Fibroblast of skin of right quadriceps (primary cell): ENCODE measurements around the gene NECTIN1.
"Not testable (repeated sequence)": the region's sequence is repeated elsewhere in the genome, so short reads cannot be mapped to it uniquely, and the experiment has no call there.

ENCODE experiments used
- DNase-seq: peaks from one replicate; pipeline ENCODE4 v3.0.0-alpha.2; 2013

Gene NECTIN1

GRCh38 chr11:119614222-119615002, 114.6 kb downstream of the NECTIN1 start:
- DNase-seq = no peak

GRCh38 chr11:119612814-119613213, 116.2 kb downstream of the NECTIN1 start:
- no peak for DNase-seq

GRCh38 chr11:119610836-119611426, 118.1 kb downstream of the NECTIN1 start:
- no peak for DNase-seq

GRCh38 chr11:119608781-119609180, 120.2 kb downstream of the NECTIN1 start:
- DNase-seq = no peak

DNA sequence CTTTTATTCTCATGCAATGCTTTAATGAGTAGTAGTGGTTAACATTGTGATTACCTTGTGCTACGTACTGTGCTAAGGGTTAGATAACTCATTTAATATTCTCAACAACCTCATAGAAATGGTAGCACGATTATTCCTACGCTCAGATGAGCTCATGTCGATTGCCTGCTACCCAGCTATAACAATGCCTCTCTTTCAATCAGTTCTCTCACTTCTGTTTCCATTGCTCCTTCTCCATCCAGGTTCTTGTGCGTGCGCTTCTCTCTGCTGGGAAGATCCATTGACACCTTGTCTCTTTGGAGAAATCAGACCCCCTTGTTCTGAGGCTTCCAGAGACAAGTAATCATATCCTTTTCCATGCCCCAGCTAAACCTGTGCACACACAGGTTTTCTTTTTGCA, 120.8 kb downstream of the NECTIN1 start:
- DNase-seq = no peak

DNA sequence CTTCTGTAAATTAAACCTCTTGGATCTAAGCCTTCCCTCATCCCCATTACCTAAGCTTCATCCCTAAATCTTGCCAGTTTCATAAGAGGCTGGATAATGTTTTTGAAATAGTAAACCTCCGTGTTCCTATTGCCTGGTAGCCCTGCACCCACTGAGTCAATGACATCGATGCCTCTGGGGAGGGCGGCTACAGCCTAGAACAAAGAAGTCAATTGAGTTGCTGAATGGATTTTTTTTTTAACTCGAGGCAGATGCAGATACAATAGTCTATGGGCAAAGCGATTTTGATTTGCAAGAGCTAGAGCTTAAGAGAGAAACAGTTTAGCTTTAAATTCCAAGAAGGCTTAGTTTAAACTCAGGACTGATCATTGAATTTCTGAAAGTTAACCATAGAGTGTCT, 121.3 kb downstream of the NECTIN1 start:
- DNase-seq = no peak

DNA sequence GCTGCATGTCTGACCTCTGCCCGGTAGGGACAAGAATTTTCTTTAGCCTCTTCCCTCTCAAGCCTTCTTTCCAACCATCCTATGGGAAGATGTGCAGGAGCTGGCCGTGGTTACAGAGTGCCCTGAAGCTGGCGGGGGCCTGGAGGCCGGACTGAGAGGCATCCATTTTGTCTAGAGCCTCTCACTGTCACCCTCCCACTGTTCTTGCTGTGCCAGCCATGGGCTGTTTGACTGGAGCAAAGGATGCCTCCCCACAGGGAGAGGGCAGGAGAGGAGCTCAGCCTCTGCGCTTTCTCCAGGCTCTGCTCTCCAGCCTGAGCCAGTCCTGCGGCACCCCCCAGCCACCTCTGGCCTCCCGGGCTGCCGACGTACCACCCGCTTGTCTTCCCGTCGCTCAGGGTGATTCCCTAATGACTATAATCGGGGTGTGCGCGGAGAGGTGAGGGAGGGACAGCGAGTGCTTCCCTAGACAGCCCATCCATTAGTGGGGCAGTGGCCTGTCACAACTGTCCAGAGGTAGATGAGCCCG, 123.8 kb downstream of the NECTIN1 start:
- no peak for DNase-seq

- no peak for DNase-seq
Observed at GRCh38 chr11:119602745-119603373, 126.1 kb downstream of the NECTIN1 start.

DNA sequence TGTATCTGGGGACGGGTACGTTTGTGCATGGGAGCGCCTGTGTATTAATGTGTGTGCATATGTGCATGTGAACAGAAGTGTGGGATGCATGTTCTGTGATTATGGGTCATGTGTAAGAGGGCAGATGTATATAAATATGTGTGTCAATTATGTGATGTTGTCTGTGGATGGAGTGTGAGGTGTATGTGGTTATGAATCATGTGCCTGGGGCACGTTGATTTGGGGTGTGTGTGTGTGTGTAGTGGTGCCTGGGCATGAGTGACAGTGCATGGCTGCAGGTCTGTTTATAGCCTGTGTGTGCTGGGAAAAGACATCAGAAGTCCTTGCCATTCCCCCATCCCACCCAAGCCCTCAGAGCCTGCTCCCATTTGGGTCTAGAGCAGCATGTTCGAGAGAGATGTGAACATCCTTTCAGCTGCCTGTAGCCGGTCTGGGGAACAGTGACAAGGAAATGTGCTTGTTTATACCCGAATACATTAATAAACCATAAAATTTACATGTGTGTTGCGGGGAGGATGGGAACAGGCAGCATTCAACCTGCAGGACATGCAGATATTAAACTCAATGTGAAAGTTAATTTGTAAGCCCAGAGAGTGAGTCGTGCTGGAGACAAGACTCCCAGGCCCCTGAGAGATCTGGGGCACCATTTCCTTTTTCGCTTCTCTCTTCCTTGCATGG, 129.0 kb downstream of the NECTIN1 start:
- no peak for DNase-seq

GRCh38 chr11:119595941-119596340, 133.1 kb downstream of the NECTIN1 start:
- not testable (repeated sequence) for DNase-seq

DNA sequence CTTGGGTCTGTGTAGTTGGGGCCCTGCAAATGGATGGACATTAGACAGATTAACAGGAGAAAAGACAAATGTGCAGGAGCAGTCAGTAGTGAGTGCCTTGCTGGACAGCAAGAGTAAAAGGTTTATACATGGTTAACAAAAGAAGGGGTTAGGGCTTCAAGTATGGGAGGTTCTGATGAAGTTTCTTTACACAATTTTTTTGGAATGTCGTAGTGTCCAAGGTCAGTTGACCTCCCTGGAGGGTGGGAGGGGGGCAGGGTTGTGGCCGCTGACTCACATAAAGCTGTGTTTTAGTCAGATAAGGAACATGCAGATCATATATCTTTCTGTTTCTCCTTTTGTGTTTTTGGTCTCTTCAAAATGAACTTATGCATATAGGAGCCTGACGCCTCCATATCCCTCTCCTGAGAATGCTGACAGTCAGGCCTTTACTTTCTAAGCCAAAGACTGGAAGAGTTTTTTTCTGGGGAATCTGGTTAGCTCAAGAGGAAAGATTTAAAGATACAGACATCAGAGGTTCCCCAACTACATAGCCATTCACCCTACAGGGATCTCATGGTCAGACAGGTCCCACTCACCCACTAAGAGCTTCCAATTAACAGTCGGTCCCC, 134.3 kb downstream of the NECTIN1 start:
- peak; percentile 52 for DNase-seq

DNA sequence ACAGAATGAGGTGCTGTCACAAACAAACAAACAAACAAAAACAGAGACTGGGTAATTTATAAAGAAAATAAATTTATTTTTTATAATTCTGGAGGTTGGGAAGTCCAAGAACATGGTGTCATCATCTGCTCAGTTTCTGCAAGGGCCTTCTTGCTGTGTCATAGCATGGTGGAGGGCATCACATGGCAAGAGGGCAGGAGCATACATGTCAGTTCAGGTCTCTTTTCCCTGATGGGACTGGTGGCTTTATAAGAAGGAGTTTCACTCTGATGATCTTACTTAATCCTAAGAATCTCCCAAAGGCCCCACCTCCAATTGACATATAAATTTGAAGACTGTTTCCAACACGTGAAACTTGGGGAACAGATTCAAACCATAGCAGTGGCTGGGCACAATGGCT, 135.7 kb downstream of the NECTIN1 start:
- DNase-seq = no peak

- DNase-seq = no peak
Observed at GRCh38 chr11:119592642-119593041, 136.4 kb downstream of the NECTIN1 start.

GRCh38 chr11:119591836-119592310, 137.1 kb downstream of the NECTIN1 start:
- no peak for DNase-seq

- no peak for DNase-seq
Observed at GRCh38 chr11:119590651-119591351, 138.2 kb downstream of the NECTIN1 start.

- no peak for DNase-seq
Observed at GRCh38 chr11:119589001-119589400, 140.0 kb downstream of the NECTIN1 start.
